Tibial nerve (tissue), 4 donors: ENCODE results near the gene CDCA5.

Experiments
- EP300 ChIP-seq, 2 donors: sonication (generic); formaldehyde crosslinking; IDR thresholded peaks; one replicate each; pipeline ENCODE4 v1.6.1; 2017; ENCODE audit warnings: antibody characterized with exemption in 2 of 2, mild to moderate bottlenecking in 1 of 2
- TF ChIP-seq, protein P1 (sequence below), 5 experiments: fragments of 200-600 bp in 3 of 5; fragments of 450-650 bp in 2 of 5; sonication (generic) in 3 of 5; IDR thresholded peaks; one replicate each; pipeline ENCODE4 v1.5.1; 2016 to 2019; ENCODE audit warnings: antibody characterized with exemption in 5 of 5, mild to moderate bottlenecking in 3 of 5, moderate library complexity in 2 of 5

DNA sequence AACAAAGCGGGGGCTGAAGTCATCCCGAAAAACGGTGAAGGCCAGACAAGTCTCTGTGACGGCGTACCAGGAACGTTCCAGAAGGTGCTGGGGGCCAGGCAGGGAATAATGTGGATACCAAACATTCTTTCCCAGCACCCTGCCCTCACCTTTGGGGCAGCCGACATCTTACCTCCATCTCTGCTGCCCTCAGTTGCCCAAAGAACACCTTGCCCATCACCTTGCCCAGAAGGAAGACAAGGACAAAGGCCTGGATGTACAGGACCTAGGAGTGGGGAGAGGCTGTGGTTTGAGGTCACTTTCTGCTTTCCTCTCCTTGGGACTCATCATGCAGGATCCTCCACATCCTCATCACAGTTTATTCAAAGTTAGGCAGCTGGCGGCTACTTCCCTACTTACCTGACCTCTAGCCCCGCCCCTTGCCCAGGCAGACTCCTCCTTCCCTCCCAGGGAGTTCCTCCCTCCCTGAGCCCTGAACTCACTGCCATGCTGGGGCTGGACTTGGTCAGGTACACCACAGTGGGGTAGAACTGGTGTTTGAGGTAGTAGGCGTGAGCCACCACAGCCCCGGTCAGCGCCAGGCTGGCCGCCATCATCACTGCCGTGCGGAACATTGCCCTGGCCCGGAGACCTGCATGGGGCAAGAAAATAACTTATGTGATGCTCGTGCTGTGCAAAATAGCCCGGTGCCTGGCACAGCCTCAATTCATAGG lies 49.3 kb upstream of the CDCA5 start:
- TF ChIP-seq, protein P1, sequence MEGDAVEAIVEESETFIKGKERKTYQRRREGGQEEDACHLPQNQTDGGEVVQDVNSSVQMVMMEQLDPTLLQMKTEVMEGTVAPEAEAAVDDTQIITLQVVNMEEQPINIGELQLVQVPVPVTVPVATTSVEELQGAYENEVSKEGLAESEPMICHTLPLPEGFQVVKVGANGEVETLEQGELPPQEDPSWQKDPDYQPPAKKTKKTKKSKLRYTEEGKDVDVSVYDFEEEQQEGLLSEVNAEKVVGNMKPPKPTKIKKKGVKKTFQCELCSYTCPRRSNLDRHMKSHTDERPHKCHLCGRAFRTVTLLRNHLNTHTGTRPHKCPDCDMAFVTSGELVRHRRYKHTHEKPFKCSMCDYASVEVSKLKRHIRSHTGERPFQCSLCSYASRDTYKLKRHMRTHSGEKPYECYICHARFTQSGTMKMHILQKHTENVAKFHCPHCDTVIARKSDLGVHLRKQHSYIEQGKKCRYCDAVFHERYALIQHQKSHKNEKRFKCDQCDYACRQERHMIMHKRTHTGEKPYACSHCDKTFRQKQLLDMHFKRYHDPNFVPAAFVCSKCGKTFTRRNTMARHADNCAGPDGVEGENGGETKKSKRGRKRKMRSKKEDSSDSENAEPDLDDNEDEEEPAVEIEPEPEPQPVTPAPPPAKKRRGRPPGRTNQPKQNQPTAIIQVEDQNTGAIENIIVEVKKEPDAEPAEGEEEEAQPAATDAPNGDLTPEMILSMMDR (IDR thresholded peaks at IDR 0.05) = no peak
- TF ChIP-seq EP300 (IDR thresholded peaks at IDR 0.05) = no peak
